ENCODE measurements around the gene ZBTB42.

The ZBTB42 gene

DNA sequence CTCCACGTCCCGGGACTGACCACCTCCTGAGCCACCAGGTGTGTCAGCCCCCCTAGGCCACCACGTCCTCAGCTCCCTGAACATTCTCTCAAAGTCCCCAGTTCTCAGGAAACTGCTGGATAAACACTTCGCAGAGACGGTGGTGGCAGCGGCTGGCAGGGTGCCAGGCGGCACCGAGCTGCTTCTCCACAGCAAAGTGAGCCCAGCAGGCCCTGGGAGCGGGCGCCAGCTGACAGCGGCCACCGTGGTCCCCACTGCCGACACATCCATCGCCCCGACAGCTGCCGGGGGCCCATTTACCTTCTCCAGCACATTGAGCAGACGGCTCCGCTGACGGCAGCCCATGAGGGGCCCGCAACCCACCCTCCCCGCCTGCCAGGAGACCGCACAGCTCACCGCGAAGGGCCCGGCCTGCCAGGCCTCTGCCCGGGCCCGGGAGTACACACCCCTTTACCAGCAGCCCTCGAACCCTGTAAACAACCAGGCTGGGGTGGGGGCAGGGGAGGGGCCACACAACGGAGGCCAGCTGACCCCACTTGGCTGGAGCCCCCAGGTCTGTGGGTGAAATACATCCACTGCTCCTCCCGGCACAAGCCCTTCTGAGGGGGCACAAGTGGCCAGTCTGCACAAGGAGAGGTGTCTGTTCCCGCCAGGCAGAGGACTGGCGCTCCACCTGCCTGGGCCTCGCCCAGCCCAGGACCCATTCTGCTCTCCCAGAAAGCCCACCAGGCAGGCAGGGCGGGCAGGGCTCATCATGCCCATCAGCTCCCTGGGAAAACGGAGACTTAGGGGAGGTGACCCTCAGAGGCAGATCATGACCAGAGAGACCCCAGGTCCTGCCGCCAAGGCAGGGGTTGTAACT is 15.8 kb upstream of the ZBTB42 start:
- no peaks in the 10 kb centered on the region for H3K36me3 ChIP-seq (ENCODE audit: control insufficient read depth, insufficient read depth, low read length)
- no peaks in the 10 kb centered on the region for H3K9me3 ChIP-seq (ENCODE audit: control insufficient read depth, low read length)
- H3K27ac ChIP-seq, result no peak overlapping the region
- no peak overlapping the region for H3K4me3 ChIP-seq (ENCODE audit: low read depth, low read length)
- no peak overlapping the region for H2AFZ ChIP-seq
- H3K4me1 ChIP-seq, result no peaks in the 10 kb centered on the region
- H3K9ac ChIP-seq, result no peak overlapping the region
- H3K4me2 ChIP-seq (ENCODE audit: low read length), result peak overlapping the region; percentile 38
- H3K79me2 ChIP-seq, result peaks cover 23% of the 10 kb centered on the region
- TF ChIP-seq, protein P1, sequence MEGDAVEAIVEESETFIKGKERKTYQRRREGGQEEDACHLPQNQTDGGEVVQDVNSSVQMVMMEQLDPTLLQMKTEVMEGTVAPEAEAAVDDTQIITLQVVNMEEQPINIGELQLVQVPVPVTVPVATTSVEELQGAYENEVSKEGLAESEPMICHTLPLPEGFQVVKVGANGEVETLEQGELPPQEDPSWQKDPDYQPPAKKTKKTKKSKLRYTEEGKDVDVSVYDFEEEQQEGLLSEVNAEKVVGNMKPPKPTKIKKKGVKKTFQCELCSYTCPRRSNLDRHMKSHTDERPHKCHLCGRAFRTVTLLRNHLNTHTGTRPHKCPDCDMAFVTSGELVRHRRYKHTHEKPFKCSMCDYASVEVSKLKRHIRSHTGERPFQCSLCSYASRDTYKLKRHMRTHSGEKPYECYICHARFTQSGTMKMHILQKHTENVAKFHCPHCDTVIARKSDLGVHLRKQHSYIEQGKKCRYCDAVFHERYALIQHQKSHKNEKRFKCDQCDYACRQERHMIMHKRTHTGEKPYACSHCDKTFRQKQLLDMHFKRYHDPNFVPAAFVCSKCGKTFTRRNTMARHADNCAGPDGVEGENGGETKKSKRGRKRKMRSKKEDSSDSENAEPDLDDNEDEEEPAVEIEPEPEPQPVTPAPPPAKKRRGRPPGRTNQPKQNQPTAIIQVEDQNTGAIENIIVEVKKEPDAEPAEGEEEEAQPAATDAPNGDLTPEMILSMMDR (IDR thresholded peaks at IDR 0.05), result no peak
- H3K27me3 ChIP-seq (ENCODE audit: control insufficient read depth, insufficient read depth, low read length), result no peaks in the 10 kb centered on the region

DNA sequence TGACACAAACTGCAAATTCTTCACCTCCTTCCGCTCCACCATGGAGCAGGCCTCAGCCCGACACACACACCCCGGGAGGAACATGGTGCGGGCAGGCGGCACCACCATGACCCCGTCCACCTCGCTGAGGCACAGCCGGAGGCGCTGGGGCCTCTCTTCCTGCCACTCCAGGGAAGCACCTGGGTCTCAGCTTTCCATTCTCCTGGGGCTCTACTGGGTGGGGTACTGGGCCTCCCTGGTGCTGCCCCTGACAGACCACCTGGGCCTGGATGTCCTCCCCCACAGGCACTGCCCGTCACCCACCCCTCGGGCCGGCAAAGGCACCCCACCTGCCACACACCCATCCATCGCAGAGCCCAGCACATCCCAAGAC is 15.2 kb upstream of the ZBTB42 start:
- Histone ChIP-seq H3K36me3 (ENCODE audit: control insufficient read depth, insufficient read depth, low read length) (no peaks in the 10 kb centered on the region), H3K4me1 (no peaks in the 10 kb centered on the region), H3K79me2 (peaks cover 27% of the 10 kb centered on the region), H2AFZ (no peak overlapping the region), H3K27ac (no peak overlapping the region), H3K27me3 (ENCODE audit: control insufficient read depth, insufficient read depth, low read length) (no peaks in the 10 kb centered on the region), H3K9me3 (ENCODE audit: control insufficient read depth, low read length) (no peaks in the 10 kb centered on the region), H3K4me2 (ENCODE audit: low read length) (no peak overlapping the region), H3K4me3 (ENCODE audit: low read depth, low read length) (no peak overlapping the region), H3K9ac (no peak overlapping the region)
- TF ChIP-seq, protein P1 (IDR thresholded peaks at IDR 0.05), result no peak

DNA sequence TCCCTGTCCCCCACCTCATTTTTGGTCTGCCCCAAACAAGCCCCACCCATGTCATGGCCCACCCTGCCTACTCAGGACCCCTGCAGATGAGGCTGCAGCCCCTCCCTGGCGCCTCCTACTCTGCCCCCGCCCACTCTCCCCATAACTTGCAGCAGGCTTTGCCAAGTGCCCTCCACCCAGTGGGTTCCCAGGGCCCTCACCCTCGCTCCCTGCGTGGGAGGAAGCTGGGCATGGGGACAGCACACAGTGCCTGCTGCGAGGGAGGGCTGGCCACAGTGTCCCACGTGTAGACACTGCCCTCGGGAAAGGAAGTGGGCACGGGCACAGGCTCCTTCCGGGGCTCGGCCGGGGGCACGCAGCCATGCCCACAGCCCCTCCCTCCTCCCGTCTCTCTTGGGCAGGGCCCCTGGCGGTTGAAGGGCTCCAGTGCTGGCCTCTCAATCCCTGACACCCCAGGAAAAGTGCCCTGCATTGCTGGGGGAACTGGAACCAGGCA is 14.8 kb upstream of the ZBTB42 start:
- Histone ChIP-seq H3K79me2 (peaks cover 31% of the 10 kb centered on the region), H3K27ac (no peak overlapping the region), H3K4me1 (no peaks in the 10 kb centered on the region), H3K27me3 (ENCODE audit: control insufficient read depth, insufficient read depth, low read length) (no peaks in the 10 kb centered on the region), H2AFZ (no peak overlapping the region), H3K4me2 (ENCODE audit: low read length) (no peak overlapping the region), H3K36me3 (ENCODE audit: control insufficient read depth, insufficient read depth, low read length) (no peaks in the 10 kb centered on the region), H3K9ac (no peak overlapping the region), H3K9me3 (ENCODE audit: control insufficient read depth, low read length) (no peaks in the 10 kb centered on the region), H3K4me3 (ENCODE audit: low read depth, low read length) (no peak overlapping the region)
- TF ChIP-seq, protein P1 (IDR thresholded peaks at IDR 0.05), result no peak

DNA sequence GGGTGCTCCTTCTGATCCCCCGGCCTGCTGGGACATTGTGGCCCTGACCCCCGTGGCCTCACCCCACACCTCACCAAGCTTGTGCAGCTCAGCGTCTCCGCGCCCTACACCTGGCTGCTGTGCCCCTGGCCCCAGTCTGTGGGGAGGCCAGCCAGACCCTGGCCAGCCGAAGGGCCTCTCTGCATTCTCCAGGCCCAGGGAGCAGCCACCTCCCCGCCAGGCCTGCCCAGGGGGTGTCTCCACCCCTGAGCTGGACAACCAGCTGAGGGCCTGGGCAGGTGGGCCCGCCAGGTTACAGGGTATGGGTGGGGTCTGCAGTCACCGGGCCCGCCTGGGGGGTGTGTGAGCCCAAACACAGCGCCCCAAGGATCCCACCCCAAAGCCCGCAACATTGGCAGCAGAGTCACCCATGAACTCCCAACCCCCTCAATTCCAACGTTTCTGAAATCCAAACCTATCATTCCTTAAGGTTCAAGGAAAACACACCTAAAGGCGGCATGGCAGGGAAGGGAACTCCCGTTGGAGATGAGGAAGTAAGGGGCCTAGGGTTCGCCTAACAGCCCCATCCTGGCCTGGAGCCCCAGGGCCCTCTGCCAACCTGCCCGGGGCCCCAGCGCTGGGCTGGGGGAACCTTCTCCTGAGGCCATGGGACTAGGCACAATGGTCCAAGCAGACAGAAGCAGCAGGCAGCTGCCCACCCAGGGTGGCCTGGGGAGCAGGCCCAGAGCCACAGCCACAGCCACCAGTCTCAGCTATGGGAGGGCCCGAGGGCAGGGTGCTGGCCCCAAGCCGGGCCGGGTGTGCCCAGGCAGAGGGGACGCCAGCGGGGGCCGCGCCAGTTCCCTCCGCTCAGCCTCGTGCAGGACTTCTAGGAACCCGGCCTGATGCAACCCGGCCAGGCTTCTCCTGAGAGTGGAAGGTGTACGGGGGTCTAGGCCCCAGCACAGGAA is 13.9 kb upstream of the ZBTB42 start:
- no peak overlapping the region for H3K4me3 ChIP-seq (ENCODE audit: low read depth, low read length)
- H2AFZ ChIP-seq, result no peak overlapping the region
- peaks cover 40% of the 10 kb centered on the region for H3K79me2 ChIP-seq
- no peaks in the 10 kb centered on the region for H3K27me3 ChIP-seq (ENCODE audit: control insufficient read depth, insufficient read depth, low read length)
- H3K9ac ChIP-seq, result no peak overlapping the region
- no peaks in the 10 kb centered on the region for H3K4me1 ChIP-seq
- TF ChIP-seq, protein P1 (IDR thresholded peaks at IDR 0.05), result no peak
- no peak overlapping the region for H3K27ac ChIP-seq
- no peaks in the 10 kb centered on the region for H3K9me3 ChIP-seq (ENCODE audit: control insufficient read depth, low read length)
- no peaks in the 10 kb centered on the region for H3K36me3 ChIP-seq (ENCODE audit: control insufficient read depth, insufficient read depth, low read length)
- H3K4me2 ChIP-seq (ENCODE audit: low read length), result no peak overlapping the region

All from parathyroid adenoma (tissue), 2 donors.